HG03045 (cell line): ENCODE data around the gene ETV2.
"Not testable (repeated sequence)": the region's sequence is repeated elsewhere in the genome, so short reads cannot be mapped to it uniquely, and the experiment has no call there.

Experiments
- ATAC-seq: cut with Tn5 transposase; IDR thresholded peaks from one replicate; pipeline ENCODE4 v1.9.1; 2021; ENCODE audit warnings: mild to moderate bottlenecking, moderate library complexity; ENCODE audit not compliant: unreplicated experiment

Gene ETV2

GRCh38 chr19:35641515-35642151, at the start of gene ETV2:
TSS of gene ETV2 (plus strand) at chr19:35641745. CDS start at chr19:35642461, 716 bp downstream.
- no peak for ATAC-seq

GRCh38 chr19:35592226-35592625, 49.3 kb upstream of the ETV2 start:
- ATAC-seq: no peak

- ATAC-seq: not testable (repeated sequence)
Observed at GRCh38 chr19:35595026-35595425, 46.5 kb upstream of the ETV2 start.

- ATAC-seq: no peak
Observed at GRCh38 chr19:35595928-35596327, 45.6 kb upstream of the ETV2 start.

- no peak for ATAC-seq
Observed at GRCh38 chr19:35596366-35596999, 45.1 kb upstream of the ETV2 start.

GRCh38 chr19:35601971-35602370, 39.6 kb upstream of the ETV2 start:
- ATAC-seq: no peak

- not testable (repeated sequence) for ATAC-seq
Observed at GRCh38 chr19:35604436-35604835, 37.1 kb upstream of the ETV2 start.

- not testable (repeated sequence) for ATAC-seq
Observed at GRCh38 chr19:35607170-35607569, 34.4 kb upstream of the ETV2 start.

- no peak for ATAC-seq
Observed at GRCh38 chr19:35607661-35608060, 33.9 kb upstream of the ETV2 start.

- no peak for ATAC-seq
Observed at GRCh38 chr19:35608251-35608650, 33.3 kb upstream of the ETV2 start.

GRCh38 chr19:35609851-35610353, 31.6 kb upstream of the ETV2 start:
- ATAC-seq: no peak

GRCh38 chr19:35612224-35612558, 29.4 kb upstream of the ETV2 start:
- no peak for ATAC-seq

GRCh38 chr19:35612559-35613321, 28.8 kb upstream of the ETV2 start, which contains the start of gene HAUS5:
TSS of gene HAUS5 (plus strand) at chr19:35612735. CDS start at chr19:35612795, 60 bp downstream.
- ATAC-seq: peak; percentile 73

- ATAC-seq: no peak
Observed at GRCh38 chr19:35613574-35613973, 28.0 kb upstream of the ETV2 start.

- ATAC-seq: no peak
Observed at GRCh38 chr19:35615036-35615435, 26.5 kb upstream of the ETV2 start.

GRCh38 chr19:35618857-35619256, 22.7 kb upstream of the ETV2 start:
- ATAC-seq: no peak

GRCh38 chr19:35619290-35619923, 22.1 kb upstream of the ETV2 start:
- ATAC-seq: no peak

GRCh38 chr19:35620001-35620400, 21.5 kb upstream of the ETV2 start:
- ATAC-seq: no peak

- no peak for ATAC-seq
Observed at GRCh38 chr19:35621708-35622107, 19.8 kb upstream of the ETV2 start.

- ATAC-seq: no peak
Observed at GRCh38 chr19:35622750-35623149, 18.8 kb upstream of the ETV2 start.

- ATAC-seq: no peak
Observed at GRCh38 chr19:35623327-35624010, 18.1 kb upstream of the ETV2 start.
